ENCODE results near the gene SMIM35.

Gene SMIM35

GRCh38 chr11:118000067-118000849 is 86.5 kb downstream of the SMIM35 start:
- DNase-seq: no peak

DNA sequence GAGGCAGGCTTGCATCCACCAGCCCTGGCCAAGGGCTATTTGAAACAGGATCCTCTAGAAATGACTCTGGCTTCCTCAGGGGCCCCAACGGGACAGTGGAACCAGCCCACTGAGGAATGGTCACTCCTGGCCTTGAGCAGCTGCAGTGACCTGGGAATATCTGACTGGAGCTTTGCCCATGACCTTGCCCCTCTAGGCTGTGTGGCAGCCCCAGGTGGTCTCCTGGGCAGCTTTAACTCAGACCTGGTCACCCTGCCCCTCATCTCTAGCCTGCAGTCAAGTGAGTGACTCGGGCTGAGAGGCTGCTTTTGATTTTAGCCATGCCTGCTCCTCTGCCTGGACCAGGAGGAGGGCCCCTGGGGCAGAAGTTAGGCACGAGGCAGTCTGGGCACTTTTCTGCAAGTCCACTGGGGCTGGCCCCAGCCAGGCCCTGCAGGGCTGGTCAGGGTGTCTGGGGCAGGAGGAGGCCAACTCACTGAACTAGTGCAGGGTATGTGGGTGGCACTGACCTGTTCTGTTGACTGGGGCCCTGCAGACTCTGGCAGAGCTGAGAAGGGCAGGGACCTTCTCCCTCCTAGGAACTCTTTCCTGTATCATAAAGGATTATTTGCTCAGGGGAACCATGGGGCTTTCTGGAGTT is 87.3 kb downstream of the SMIM35 start:
- DNase-seq: no peak

DNA sequence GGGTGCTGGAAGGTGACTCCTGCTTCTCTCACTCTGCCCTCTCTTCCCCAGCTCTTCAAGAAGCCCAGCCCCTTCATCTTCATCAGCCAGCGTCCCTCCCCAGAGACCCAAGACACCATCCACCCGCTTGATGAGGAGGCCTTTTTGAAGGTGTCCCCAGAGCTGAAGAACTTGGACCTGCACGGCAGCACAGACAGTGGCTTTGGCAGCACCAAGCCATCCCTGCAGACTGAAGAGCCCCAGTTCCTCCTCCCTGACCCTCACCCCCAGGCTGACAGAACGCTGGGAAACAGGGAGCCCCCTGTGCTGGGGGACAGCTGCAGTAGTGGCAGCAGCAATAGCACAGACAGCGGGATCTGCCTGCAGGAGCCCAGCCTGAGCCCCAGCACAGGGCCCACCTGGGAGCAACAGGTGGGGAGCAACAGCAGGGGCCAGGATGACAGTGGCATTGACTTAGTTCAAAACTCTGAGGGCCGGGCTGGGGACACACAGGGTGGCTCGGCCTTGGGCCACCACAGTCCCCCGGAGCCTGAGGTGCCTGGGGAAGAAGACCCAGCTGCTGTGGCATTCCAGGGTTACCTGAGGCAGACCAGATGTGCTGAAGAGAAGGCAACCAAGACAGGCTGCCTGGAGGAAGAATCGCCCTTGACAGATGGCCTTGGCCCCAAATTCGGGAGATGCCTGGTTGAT is 88.0 kb downstream of the SMIM35 start:
- no peak for DNase-seq

- no peak for DNase-seq
Measured at GRCh38 chr11:117997823-117998579, 88.8 kb downstream of the SMIM35 start.

- DNase-seq: no peak
Measured at GRCh38 chr11:117997406-117997805, 89.4 kb downstream of the SMIM35 start.

DNA sequence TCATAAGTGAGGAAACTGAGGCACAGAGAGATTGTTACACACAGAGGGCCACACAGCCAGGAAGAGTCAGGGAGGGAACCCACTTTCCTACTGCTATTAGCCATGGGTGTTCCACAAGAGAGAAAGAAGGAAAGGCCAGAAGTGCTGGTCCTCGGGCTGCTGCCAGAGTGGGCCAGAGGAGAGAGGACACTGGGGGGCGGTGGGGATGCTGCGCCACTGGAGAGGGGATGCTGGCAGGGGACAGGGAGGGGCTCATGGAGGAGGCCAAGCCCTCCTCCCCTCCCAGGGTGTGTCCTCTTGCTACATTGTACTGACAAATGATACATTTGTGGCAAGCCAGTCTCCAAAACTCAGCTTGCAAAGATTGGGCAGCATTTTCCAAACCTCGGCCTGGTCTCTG is 90.7 kb downstream of the SMIM35 start:
- DNase-seq: no peak

DNA sequence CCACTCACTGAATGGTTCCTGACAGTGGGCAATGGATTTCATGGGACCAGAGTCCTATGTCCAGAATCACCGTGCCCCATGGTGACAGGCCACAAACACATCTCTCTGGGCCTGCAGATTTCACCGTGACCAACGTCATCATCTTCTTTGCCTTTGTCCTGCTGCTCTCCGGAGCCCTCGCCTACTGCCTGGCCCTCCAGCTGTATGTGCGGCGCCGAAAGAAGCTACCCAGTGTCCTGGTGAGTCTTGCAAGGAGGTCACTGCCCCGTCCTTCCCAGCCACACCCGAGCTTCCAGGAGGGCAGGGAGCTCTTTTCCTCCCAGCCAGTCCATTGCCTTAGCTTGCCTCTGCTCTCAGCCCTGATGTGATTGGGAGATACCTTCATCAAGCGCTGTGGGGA is 91.3 kb downstream of the SMIM35 start:
- DNase-seq: no peak

DNA sequence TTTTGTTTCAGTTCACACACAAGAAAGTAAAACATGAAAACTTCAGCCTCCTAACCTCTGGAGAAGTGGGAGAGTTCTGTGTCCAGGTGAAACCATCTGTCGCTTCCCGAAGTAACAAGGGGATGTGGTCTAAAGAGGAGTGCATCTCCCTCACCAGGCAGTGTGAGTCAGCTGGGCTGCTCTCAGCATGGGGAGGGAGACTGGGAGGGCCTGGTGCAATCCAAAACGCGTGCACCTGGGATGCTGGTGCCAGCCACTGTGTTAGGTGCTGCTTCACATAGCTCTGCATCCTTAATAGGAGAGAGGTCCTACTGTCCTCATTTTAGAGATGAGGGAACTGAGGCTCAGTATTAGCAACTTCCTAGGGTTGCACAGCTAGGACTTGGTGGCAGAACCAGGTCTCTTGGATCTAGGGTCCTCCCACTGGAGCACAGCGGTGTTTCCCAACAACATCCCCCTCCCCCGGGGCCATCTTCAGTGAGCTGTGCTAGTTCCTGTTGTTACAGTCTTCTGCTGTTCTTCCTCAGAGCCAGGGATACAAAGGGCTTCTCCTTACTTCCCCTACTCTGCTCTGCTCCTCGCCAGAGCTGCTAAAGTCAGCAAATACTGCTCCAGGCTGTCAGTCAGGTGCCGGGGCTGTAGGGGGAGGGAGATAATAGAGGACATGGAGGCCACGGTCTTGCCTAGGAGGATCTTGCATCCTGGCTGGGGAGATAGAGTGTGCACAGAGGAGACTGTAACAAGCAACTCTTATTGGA is 92.6 kb downstream of the SMIM35 start:
- no peak for DNase-seq

- DNase-seq: no peak
Measured at GRCh38 chr11:117992620-117993019, 94.1 kb downstream of the SMIM35 start.

DNA sequence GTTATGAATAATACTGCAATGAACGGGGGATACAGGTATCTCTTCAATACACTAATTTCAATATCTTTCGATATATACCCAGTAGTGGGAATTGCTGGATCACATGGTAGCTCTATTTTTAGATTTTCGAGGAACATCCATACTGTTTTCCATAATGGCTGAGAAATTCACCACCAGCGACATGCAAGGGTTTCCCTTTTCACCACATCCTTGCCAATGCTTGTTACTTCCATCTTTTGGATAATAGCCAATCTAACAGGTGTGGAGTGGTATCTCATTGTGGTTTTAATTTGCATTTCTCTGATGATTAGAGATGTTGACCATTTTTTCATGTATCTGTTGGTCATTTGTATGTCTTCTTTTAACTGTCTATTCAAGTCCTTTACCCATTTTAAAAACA is 94.6 kb downstream of the SMIM35 start:
- no peak for DNase-seq

- DNase-seq: no peak
Measured at GRCh38 chr11:117989351-117990102, 97.2 kb downstream of the SMIM35 start.

DNA sequence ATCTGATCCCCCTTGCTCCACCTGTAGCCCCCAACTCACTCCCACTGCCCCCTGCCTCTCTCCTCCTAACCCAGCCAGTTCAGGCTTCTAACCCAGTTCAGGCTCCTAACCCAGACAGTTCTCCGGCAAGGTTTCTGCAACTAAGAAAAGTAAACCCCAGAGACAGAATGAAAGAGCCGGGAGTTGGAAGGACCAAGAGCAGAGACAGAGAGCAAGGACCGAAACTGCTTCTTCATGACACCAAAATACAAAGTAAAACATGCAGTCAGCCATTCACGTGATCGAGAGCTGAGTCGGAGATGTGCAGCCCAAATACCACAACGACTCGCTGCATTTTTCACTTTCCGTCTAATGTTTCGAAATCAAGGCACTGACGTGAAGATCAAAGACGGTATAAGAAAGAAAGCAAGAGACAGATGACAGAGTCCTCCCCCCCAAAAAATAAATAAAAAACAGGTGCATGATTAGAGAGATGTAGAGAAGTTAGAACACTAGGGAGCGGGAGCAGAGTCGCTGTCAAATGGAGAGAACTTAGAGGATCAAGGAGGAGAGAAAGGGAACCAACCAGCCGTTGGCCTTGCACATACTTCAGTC is 99.7 kb downstream of the SMIM35 start:
- DNase-seq: peak; percentile 27

DNA sequence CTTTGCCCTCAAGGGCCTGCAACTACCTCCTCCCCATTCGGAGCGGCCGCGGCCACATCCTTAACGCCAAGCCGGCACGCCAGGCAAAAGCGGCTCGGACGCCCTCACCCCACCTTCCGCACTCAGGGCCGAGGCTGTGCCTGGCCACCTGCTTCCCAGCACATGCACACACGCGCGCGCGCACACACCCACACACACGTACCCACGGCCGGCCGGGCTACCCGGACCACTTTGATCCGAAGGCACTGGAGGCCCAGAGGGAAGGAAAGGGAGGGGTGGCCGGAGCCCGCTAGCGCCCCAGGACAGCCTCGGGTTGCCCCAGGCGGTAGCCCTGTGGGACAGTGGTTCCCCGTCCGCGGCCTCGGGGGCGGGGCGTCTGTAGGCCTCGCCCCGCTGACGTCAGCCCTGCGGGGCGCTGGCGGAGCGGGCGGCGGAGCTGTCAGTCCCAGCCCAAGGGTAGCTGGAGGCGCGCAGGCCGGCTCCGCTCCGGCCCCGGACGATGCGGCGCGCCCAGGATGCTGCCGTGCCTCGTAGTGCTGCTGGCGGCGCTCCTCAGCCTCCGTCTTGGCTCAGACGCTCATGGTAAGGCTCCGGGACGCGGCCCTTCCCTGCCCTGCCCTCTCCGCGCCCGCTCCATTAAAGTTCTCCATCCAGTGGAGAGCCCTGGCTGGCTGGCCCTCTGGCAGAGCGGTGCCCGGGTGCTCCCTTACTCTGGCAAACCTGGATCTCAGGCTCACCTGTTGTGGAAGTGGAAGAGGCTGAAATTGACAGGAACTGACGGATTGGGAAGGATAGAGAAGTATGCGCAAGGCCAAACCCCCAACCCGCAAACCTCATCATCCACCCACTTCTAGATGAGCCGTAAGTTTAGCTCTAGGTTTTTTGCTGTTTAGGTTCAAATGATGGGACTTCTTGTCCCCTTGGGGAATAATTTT is 100.5 kb downstream of the SMIM35 start, which contains the start of gene IL10RA:
Gene IL10RA, plus strand, starts transcription at position 442 of the 935 bp plus-strand sequence. Its CDS starts 74 bp downstream, at position 516.
- no peak for DNase-seq

GRCh38 chr11:117984476-117984875 is 102.3 kb downstream of the SMIM35 start:
- no peak for DNase-seq

DNA sequence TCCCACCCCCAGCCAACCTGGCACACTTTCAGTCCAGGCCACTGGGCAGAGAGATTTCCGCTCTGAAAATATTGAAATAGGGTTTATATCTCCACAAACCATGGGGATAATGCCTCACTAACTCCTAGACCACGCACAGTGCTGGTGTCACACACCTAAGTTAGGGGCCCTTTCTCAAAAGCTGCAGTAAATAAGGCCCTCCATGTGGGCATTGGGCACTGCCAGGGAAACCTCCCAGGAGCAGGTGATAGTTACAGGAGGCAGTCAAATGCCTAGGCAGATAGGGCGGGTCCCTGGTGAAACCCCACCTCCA is 103.6 kb downstream of the SMIM35 start:
- no peak for DNase-seq

DNA sequence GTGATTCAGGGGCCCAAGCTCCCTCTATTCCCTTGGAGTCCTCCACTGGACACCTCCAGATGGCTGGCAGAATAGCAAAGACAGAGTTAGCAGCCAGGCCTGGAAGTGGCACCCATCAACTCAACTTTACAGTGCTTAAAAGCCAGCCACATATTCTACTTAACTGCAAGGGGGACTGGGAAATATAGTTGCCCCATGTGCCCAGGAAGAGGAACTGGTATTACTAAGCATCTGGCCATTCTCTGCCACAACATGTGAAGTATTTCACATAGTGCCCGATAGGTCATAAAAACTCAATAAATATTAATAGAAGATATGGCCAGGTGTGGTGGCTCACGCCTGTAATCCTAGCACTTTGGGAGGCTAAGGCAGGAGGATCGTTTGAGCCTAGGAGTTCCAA is 106.0 kb downstream of the SMIM35 start:
- no peak for DNase-seq

- no peak for DNase-seq
Measured at GRCh38 chr11:117980280-117980679, 106.5 kb downstream of the SMIM35 start.

- no peak for DNase-seq
Measured at GRCh38 chr11:117979481-117980211, 107.1 kb downstream of the SMIM35 start.

DNA sequence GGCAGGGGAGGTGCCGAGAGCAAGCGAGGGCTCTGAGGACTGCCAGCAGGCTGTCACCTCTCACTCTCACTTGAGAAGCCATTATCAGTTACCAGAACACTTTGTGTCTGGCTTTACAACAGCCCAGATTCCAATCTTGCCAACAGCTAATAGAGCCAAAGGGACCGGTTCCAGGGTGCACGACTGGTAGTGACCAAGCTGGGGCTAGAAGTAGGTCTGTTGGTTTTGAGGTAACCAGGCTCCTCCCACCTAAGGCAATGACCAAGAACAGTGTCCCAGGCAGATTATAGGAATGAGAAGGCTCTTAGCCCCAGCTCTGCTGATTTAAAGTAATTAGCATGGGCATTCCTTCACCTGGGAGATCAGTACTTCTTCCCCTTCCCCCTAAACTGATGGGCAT is 107.8 kb downstream of the SMIM35 start:
- DNase-seq: no peak
